Pericardium fibroblast (primary cell): Measurements from ENCODE around the gene GPD2. TPM values are rescaled to one million over a fixed set of nuclear protein-coding genes. Genes with fewer than 3 reads are reported as not detected.

Experiments used
- total RNA-seq: library from RNA; depleted of rRNA; stranded (reverse); fragments of >200 nt; gene quantifications from 2 replicates; pipeline ENCODE4 v1.2.3, GENCODE V29; 2015

Gene GPD2
- total RNA-seq, result 14.3 and 36.6 TPM in 2 replicates

GRCh38 chr2:156435718-156436496 lies at the start of gene GPD2:
Gene GPD2 (plus strand): TSS chr2:156436379. CDS start chr2:156476106, 39,727 bp downstream.

Other genes with a start within 250 kb of the GPD2 start
- 0.47 and 0.68 TPM in 2 replicates for gene NR4A2, start 103.7 kb upstream of the GPD2 start, total RNA-seq